ENCODE measurements around the gene MAML3.

MAML3 gene

GRCh38 chr4:139686130-139686529 is 467.9 kb downstream of the MAML3 start:
- H3K4me3 ChIP-seq (ENCODE audit: low read depth, low read length): no peak overlapping the region
- TF ChIP-seq MAX (IDR thresholded peaks at IDR 0.05; ENCODE audit: low read depth, low read length) (no peak), MYC (IDR thresholded peaks at IDR 0.05; ENCODE audit: low read depth, low read length) (no peak), CTCF (IDR thresholded peaks at IDR 0.05; ENCODE audit: low read depth, low read length) (no peak), POLR2A (IDR thresholded peaks at IDR 0.05; ENCODE audit: extremely low read depth, insufficient read length) (no peak)
- DNase-seq (ENCODE audit: low read depth): no peak

GRCh38 chr4:139685180-139685579 is 468.8 kb downstream of the MAML3 start:
- DNase-seq (ENCODE audit: low read depth): no peak
- H3K4me3 ChIP-seq (ENCODE audit: low read depth, low read length): no peak overlapping the region
- TF ChIP-seq CTCF (IDR thresholded peaks at IDR 0.05; ENCODE audit: low read depth, low read length): no peak
- TF ChIP-seq MYC (IDR thresholded peaks at IDR 0.05; ENCODE audit: low read depth, low read length): no peak
- no peak for TF ChIP-seq MAX (IDR thresholded peaks at IDR 0.05; ENCODE audit: low read depth, low read length)
- TF ChIP-seq POLR2A (IDR thresholded peaks at IDR 0.05; ENCODE audit: extremely low read depth, insufficient read length): no peak

- H3K4me3 ChIP-seq (ENCODE audit: low read depth, low read length): no peak overlapping the region
- no peak for DNase-seq (ENCODE audit: low read depth)
- TF ChIP-seq MAX (IDR thresholded peaks at IDR 0.05; ENCODE audit: low read depth, low read length): no peak
- no peak for TF ChIP-seq CTCF (IDR thresholded peaks at IDR 0.05; ENCODE audit: low read depth, low read length)
- no peak for TF ChIP-seq MYC (IDR thresholded peaks at IDR 0.05; ENCODE audit: low read depth, low read length)
- no peak for TF ChIP-seq POLR2A (IDR thresholded peaks at IDR 0.05; ENCODE audit: extremely low read depth, insufficient read length)
These were observed 469.6 kb downstream of the MAML3 start for GRCh38 chr4:139684351-139684750.

GRCh38 chr4:139682741-139683151 is 471.2 kb downstream of the MAML3 start:
- H3K4me3 ChIP-seq (ENCODE audit: low read depth, low read length): no peak overlapping the region
- no peak for TF ChIP-seq MAX (IDR thresholded peaks at IDR 0.05; ENCODE audit: low read depth, low read length)
- TF ChIP-seq POLR2A (IDR thresholded peaks at IDR 0.05; ENCODE audit: extremely low read depth, insufficient read length): no peak
- TF ChIP-seq MYC (IDR thresholded peaks at IDR 0.05; ENCODE audit: low read depth, low read length): no peak
- no peak for TF ChIP-seq CTCF (IDR thresholded peaks at IDR 0.05; ENCODE audit: low read depth, low read length)
- no peak for DNase-seq (ENCODE audit: low read depth)

GRCh38 chr4:139682309-139682708 is 471.7 kb downstream of the MAML3 start:
- TF ChIP-seq MYC (IDR thresholded peaks at IDR 0.05; ENCODE audit: low read depth, low read length) (no peak), MAX (IDR thresholded peaks at IDR 0.05; ENCODE audit: low read depth, low read length) (no peak), POLR2A (IDR thresholded peaks at IDR 0.05; ENCODE audit: extremely low read depth, insufficient read length) (no peak), CTCF (IDR thresholded peaks at IDR 0.05; ENCODE audit: low read depth, low read length) (no peak)
- no peak overlapping the region for H3K4me3 ChIP-seq (ENCODE audit: low read depth, low read length)
- no peak for DNase-seq (ENCODE audit: low read depth)

Measured in NB4 (cell line).